HG03342 (cell line): Measurements from ENCODE around the gene CLIP2.
"Not testable (repeated sequence)": the region's sequence is repeated elsewhere in the genome, so short reads cannot be mapped to it uniquely, and the experiment has no call there.

Experiments
- ATAC-seq: cut with Tn5 transposase; IDR thresholded peaks from one replicate; pipeline ENCODE4 v1.9.1; 2021; ENCODE audit warnings: mild to moderate bottlenecking, moderate library complexity; ENCODE audit not compliant: unreplicated experiment

CLIP2 gene

GRCh38 chr7:74294191-74294998, 5.2 kb downstream of the CLIP2 start:
- no peak for ATAC-seq

GRCh38 chr7:74297516-74298233, 8.5 kb downstream of the CLIP2 start:
- ATAC-seq = no peak

GRCh38 chr7:74299401-74299800, 10.2 kb downstream of the CLIP2 start:
- ATAC-seq = no peak

- no peak for ATAC-seq
Observed at GRCh38 chr7:74300926-74301325, 11.7 kb downstream of the CLIP2 start.

GRCh38 chr7:74302745-74303221, 13.6 kb downstream of the CLIP2 start:
- no peak for ATAC-seq

GRCh38 chr7:74304550-74304949, 15.3 kb downstream of the CLIP2 start:
- no peak for ATAC-seq

GRCh38 chr7:74306004-74306729, 17.0 kb downstream of the CLIP2 start:
- ATAC-seq = no peak

- no peak for ATAC-seq
Observed at GRCh38 chr7:74306730-74307469, 17.7 kb downstream of the CLIP2 start.

- no peak for ATAC-seq
Observed at GRCh38 chr7:74307738-74308505, 18.7 kb downstream of the CLIP2 start.

- no peak for ATAC-seq
Observed at GRCh38 chr7:74309181-74309580, 20.0 kb downstream of the CLIP2 start.

GRCh38 chr7:74311305-74311744, 22.1 kb downstream of the CLIP2 start:
- ATAC-seq = no peak

GRCh38 chr7:74312418-74313028, 23.3 kb downstream of the CLIP2 start:
- ATAC-seq = no peak

- ATAC-seq = not testable (repeated sequence)
Observed at GRCh38 chr7:74315891-74316290, 26.7 kb downstream of the CLIP2 start.

GRCh38 chr7:74317146-74317782, 28.1 kb downstream of the CLIP2 start:
- ATAC-seq = no peak

- ATAC-seq = no peak
Observed at GRCh38 chr7:74318043-74318442, 28.8 kb downstream of the CLIP2 start.

- ATAC-seq = no peak
Observed at GRCh38 chr7:74320645-74321221, 31.5 kb downstream of the CLIP2 start.

GRCh38 chr7:74322892-74323291, 33.7 kb downstream of the CLIP2 start:
- not testable (repeated sequence) for ATAC-seq

- ATAC-seq = no peak
Observed at GRCh38 chr7:74324531-74325209, 35.5 kb downstream of the CLIP2 start.
